Activated naive CD4-positive, alpha-beta T cell treated with anti-CD3 and anti-CD28 coated beads, Interleukin-2, amount 10 ng/mL, durations not matched to agents 7 days and 5 days (primary cell): ENCODE data around the gene SCN7A.
"Not testable (repeated sequence)": the region's sequence is repeated elsewhere in the genome, so short reads cannot be mapped to it uniquely, and the experiment has no call there.

Experiments used
- CTCF ChIA-PET: fragments of 350-600 bp; sonication (Branson Sonifier 250); formaldehyde crosslinking; loops from one replicate; lab custom pipeline; 2021; ENCODE audit warnings: antibody characterized with exemption; lab: Charles Lee
- DNase-seq: peaks from one replicate; pipeline ENCODE4 v3.0.0-alpha.2; 2020
- H3K27ac Mint-ChIP-seq: one replicate; pipeline ENCODE4 v1.8.0; 2021; ENCODE audit warnings: mild to moderate bottlenecking, moderate library complexity, mixed read lengths
- H3K27me3 Mint-ChIP-seq: one replicate; pipeline ENCODE4 v1.8.0; 2021; ENCODE audit warnings: mild to moderate bottlenecking, mixed read lengths
- H3K36me3 Mint-ChIP-seq: one replicate; pipeline ENCODE4 v1.8.0; 2021; ENCODE audit warnings: mixed read lengths
- H3K4me1 Mint-ChIP-seq: one replicate; pipeline ENCODE4 v1.8.0; 2021; ENCODE audit warnings: mixed read lengths
- H3K4me3 Mint-ChIP-seq: one replicate; pipeline ENCODE4 v1.8.0; 2021; ENCODE audit warnings: mild to moderate bottlenecking, moderate library complexity, mixed read lengths
- H3K9me3 Mint-ChIP-seq: one replicate; pipeline ENCODE4 v1.8.0; 2021; ENCODE audit warnings: mixed read lengths

SCN7A gene

DNA sequence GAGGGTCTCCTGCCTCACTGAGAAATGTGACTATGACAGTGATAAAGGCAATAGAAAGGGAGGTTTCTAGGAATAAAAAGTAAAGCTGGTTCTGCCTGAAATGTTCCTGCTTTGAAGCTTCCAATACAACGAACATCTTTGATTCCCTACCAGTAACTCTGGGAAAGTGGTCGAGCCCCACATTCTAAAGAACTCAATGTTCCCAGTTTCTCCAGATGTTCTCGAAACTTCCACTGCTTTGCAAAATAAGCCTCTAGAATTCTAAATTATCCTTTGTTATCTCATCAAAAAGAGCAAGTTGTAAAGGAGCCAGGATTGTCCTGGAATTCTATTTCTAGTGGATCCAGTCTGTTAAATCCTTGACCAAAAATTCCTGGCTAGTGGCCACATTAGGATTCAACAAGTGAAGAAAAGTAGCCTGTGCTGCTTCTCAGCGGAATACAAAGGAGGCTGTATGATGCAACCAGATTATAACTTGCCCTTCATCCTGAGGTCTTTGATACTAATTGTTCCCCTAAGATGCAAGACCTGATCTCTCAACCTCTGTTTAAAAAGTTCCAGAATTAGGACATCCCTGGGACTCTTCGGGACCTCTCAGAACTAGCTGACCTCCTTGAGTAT, 8.4 kb downstream of the SCN7A start:
- CTCF ChIA-PET, result no interaction called here

DNA sequence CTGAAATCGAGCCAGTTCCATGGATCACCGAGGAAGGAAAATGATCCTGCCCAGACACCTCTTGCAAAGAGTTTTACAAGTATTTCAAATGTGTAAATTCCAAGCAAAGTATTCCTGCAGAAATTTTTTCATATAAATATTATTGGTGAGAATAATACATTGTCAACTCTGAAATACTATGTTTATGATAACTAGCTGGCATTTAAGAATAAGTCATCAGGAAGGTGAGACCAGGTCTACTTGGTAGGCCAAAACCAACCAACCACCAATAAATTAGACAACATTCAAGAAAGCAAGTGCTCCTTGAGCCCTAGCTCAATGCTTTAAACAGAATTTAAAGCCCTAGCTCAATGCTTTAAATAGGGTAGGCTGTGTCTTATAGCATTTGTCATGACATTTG, 21.7 kb downstream of the SCN7A start:
- Mint-ChIP-seq H3K9me3 (no peaks in the 10 kb centered on the region), H3K36me3 (no peaks in the 10 kb centered on the region), H3K27ac (no peak overlapping the region), H3K27me3 (no peaks in the 10 kb centered on the region), H3K4me3 (no peak overlapping the region), H3K4me1 (no peaks in the 10 kb centered on the region)
- CTCF ChIA-PET, result no interaction called here
- DNase-seq, result no peak

More for the DNA sequence above, 8.4 kb downstream of the SCN7A start:
- Mint-ChIP-seq H3K27me3 (no peaks in the 10 kb centered on the region), H3K27ac (no peak overlapping the region), H3K36me3 (no peaks in the 10 kb centered on the region), H3K9me3 (no peaks in the 10 kb centered on the region), H3K4me3 (no peak overlapping the region), H3K4me1 (no peaks in the 10 kb centered on the region)
- no peak for DNase-seq

DNA sequence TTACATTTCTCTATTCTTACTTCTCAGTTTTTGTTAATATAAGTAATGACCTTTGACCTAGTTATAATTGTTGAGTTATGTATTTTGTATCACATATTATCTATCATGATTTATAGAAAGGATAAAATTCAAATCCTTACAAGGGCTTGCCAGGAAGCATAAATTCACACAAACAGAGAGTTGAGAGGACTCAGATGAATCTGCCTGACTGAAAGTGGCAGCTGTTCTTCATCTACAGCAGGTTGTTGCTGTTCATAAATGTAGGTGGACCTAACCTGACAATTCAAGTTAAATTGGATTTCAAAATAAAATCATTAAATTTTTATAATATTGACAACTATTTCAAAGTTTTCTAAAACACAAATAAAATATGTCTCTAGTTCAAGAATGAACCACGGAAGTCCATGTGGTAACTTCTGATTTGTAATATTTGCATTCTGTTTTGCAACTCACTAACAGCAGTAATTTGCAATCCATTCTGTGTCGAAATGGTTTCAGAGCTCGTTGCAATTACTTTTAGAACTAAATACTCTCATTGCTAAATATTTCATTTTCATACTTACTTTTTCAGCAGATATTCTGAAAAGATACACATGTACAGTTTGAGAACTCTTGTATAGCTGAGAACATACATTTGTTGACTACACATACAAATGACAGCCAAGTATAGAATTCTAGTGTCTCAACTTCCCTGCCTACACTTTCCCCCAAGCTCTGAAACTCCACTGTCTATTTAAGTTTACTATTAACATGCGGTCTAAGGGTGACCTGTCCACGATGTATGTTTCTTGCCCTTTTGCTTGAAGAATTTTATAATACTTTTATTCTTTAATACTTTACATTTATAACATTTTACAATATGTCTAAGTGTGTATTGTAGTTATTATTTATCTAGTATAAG, 25.7 kb downstream of the SCN7A start:
- Mint-ChIP-seq H3K27me3 (no peaks in the 10 kb centered on the region), H3K36me3 (no peaks in the 10 kb centered on the region), H3K4me3 (no peak overlapping the region), H3K9me3 (no peaks in the 10 kb centered on the region), H3K27ac (no peak overlapping the region), H3K4me1 (no peaks in the 10 kb centered on the region)
- CTCF ChIA-PET, result no interaction called here
- no peak for DNase-seq

DNA sequence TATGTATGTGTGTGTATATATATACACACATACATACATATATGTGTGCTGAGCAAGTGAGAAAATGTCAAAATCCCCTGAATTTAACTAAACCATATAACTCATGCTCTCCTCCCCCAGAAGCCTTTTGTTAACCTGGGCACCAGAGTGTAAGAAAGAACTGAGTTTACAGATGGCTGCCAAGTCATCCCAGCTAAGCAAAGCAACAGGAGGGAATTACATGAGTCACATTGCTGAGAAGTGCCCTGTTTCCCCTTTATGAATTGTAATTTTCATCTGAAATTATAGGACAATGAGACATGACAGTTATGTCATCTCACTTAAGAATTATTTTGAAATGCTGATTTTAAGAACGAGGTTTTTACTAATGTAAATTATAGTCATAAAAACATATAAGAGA, 29.9 kb downstream of the SCN7A start:
- no peak for DNase-seq
- Mint-ChIP-seq H3K4me1 (no peaks in the 10 kb centered on the region), H3K4me3 (no peak overlapping the region), H3K27ac (no peak overlapping the region), H3K9me3 (no peaks in the 10 kb centered on the region), H3K36me3 (no peaks in the 10 kb centered on the region), H3K27me3 (no peaks in the 10 kb centered on the region)
- CTCF ChIA-PET, result no interaction called here

DNA sequence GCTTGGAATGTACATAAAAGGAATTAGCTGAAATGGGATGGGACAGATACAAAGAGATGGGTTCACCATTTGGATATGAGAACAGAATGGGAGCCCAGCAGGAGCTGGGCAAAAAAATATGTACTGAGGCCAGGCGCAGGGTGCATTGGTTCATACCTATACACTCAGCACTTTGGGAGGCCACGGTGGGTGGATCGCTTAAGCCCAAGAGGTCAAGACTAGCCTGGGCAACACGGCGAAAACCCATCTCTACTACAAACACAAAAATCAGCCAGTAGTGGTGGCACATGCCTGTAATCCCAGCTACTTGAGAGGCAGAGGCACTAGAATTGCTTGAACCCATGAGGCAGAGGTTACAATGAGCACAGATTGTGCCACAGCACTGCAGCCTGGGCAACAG, 30.4 kb downstream of the SCN7A start:
- H3K36me3 Mint-ChIP-seq, result no peaks in the 10 kb centered on the region
- no peak for DNase-seq
- H3K27ac Mint-ChIP-seq, result no peak overlapping the region
- H3K27me3 Mint-ChIP-seq, result no peaks in the 10 kb centered on the region
- no peaks in the 10 kb centered on the region for H3K9me3 Mint-ChIP-seq
- no peaks in the 10 kb centered on the region for H3K4me1 Mint-ChIP-seq
- CTCF ChIA-PET, result no interaction called here
- no peak overlapping the region for H3K4me3 Mint-ChIP-seq

DNA sequence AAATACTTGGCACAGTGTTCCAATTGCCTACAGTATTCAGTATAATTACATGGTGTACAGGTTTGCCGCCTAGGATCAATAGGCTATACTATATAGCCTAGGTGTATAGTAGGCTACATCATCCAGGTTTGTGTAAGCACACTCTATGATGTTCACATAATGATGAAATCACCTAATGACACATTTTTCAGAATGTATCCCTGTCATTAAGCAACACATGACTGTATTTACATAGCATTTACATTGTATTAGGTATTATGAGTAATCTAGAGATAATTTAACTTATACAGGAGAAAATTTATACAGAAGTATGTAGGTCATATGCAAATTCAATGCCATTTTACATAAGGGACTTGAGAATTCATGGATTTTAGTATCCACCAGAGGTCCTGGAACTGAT, 35.4 kb downstream of the SCN7A start:
- Mint-ChIP-seq H3K4me3 (no peak overlapping the region), H3K27ac (no peak overlapping the region), H3K4me1 (no peaks in the 10 kb centered on the region), H3K9me3 (no peaks in the 10 kb centered on the region), H3K27me3 (no peaks in the 10 kb centered on the region), H3K36me3 (no peaks in the 10 kb centered on the region)
- no peak for DNase-seq
- CTCF ChIA-PET, result no interaction called here

DNA sequence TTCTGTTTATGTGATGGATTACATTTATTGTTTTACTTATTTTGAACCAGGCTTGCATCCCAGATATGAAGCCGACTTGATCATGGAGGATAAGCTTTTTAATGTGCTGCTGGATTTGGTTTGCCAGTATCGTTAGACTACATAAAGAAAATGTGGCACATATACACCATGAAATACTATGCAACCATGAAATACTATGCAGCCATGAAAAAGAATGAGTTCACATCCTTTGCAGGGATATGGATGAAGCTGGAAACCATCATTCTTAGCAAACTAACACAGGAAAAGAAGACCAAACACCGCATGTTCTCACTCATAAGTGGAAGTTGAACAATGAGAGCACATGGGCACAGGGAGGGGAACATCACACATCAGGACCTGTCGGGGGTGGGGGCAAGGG, 38.2 kb downstream of the SCN7A start:
- H3K27ac Mint-ChIP-seq, H3K4me3 Mint-ChIP-seq, H3K9me3 Mint-ChIP-seq, CTCF ChIA-PET, DNase-seq, H3K36me3 Mint-ChIP-seq, H3K27me3 Mint-ChIP-seq, H3K4me1 Mint-ChIP-seq: not testable (repeated sequence)

DNA sequence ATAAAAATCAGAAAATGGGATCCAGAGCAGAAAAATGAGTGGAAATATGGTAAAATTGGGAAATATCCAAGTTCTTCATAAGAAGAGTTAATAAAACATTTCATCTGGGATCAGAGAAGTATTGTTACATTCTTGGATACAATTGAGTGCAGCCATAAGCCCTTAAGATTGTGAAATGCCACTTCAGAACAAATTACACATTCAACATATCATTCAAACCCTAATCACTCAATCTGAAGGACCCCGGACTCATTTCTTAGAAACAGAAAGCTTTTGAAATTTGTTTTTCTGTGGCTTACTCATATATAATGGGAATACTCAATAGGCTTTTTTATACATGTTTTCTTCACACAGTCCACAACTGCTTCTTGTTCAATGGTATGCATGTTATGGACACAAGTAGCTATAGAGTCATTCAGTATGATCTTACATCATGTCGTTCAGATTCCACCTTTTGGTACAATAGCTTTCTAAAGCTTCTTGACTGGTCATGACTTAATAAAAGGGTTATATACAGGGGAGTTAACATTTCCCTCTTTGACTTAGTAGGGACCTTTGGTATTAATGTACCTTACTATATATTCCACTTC, 39.9 kb downstream of the SCN7A start:
- no peak for DNase-seq
- H3K27me3 Mint-ChIP-seq, result no peaks in the 10 kb centered on the region
- no peaks in the 10 kb centered on the region for H3K36me3 Mint-ChIP-seq
- no peaks in the 10 kb centered on the region for H3K4me1 Mint-ChIP-seq
- H3K4me3 Mint-ChIP-seq, result no peak overlapping the region
- CTCF ChIA-PET, result no interaction called here
- H3K27ac Mint-ChIP-seq, result no peak overlapping the region
- no peaks in the 10 kb centered on the region for H3K9me3 Mint-ChIP-seq

DNA sequence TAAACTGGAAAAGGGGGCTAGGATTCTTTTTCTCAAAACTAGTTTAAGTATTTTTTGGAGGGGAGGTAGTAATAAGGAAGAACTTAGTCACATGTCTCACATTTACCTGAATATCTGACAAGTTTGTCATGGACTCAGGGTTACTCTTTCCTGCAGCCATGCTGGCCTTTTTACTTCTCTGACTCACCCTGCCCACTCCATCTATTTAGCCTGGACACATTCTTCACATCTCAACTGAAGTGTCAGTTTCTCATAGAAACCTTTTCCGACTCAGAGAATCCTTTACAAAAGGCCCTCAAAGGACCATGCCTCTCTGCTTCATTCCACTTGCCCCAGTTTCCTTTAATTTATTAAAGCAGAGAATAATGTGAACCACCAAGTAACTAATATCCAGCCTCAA, 42.6 kb downstream of the SCN7A start:
- no peak for DNase-seq
- CTCF ChIA-PET, result no interaction called here

DNA sequence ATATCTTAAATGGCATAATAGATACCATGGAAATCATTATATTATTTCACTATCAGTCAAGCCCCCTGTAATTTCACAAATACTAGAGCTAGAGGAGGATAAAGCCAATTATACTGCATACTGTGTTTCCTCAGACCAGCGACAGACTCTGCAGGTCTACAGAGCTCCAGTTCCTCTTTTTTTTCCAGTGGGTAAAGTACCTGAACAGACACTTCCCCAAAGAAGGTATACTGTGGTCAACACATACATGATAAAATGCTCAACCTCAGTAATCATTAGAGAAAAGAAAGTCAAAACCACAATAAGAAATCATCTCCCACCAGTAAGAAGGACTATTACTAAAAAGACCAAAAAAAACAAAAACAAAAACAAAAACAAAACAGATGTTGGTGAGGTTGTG, 44.6 kb downstream of the SCN7A start:
- Mint-ChIP-seq H3K4me3 (no peak overlapping the region), H3K9me3 (no peaks in the 10 kb centered on the region), H3K36me3 (no peaks in the 10 kb centered on the region), H3K27ac (no peak overlapping the region), H3K27me3 (no peaks in the 10 kb centered on the region), H3K4me1 (no peaks in the 10 kb centered on the region)
- CTCF ChIA-PET, result no interaction called here
- DNase-seq, result no peak

More for the DNA sequence above, 42.6 kb downstream of the SCN7A start:
- H3K36me3 Mint-ChIP-seq, result no peaks in the 10 kb centered on the region
- H3K4me1 Mint-ChIP-seq, result no peaks in the 10 kb centered on the region
- H3K27ac Mint-ChIP-seq, result no peak overlapping the region
- H3K9me3 Mint-ChIP-seq, result no peaks in the 10 kb centered on the region
- no peaks in the 10 kb centered on the region for H3K27me3 Mint-ChIP-seq
- H3K4me3 Mint-ChIP-seq, result no peak overlapping the region

DNA sequence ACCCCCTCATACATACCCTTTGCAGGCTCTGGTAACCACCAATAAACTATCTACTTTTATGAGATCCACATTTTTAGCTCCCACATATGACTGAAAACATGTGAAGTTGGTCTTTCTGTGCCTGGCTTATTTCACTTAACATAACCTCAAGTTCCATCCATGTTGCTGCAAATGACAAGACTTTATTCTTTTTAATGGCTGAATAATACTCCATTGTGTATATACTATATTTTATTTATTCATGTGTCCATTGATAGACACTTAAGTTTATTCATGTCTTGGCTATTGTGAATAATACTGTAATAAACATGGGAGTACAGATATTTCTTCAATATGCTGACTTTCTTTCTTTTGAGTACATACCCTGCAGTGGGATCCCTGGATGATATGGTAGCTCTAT, 45.9 kb downstream of the SCN7A start:
- no peaks in the 10 kb centered on the region for H3K4me1 Mint-ChIP-seq
- DNase-seq, result no peak
- no peak overlapping the region for H3K4me3 Mint-ChIP-seq
- H3K36me3 Mint-ChIP-seq, result no peaks in the 10 kb centered on the region
- no peaks in the 10 kb centered on the region for H3K27me3 Mint-ChIP-seq
- CTCF ChIA-PET, result no interaction called here
- H3K27ac Mint-ChIP-seq, result no peak overlapping the region
- no peaks in the 10 kb centered on the region for H3K9me3 Mint-ChIP-seq

DNA sequence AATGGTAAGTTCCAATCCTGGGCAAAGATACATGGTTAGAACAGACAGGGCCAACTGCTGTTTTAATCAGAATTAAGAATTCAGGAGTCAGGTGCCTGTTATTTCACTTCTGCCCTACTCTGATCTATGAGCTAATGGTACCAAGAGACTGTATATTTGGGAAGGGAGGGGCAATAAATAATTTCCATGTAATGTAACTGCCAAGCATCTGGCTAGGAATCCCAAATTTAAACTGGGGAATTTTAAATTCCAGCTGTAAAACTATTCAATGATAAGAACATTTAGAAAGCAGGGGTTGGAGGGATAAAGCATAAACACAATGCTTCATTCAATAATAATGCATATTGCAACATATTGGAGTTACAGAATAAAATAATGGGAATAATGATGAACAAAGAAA, 49.7 kb downstream of the SCN7A start:
- no peak for DNase-seq
- H3K4me1 Mint-ChIP-seq, result no peaks in the 10 kb centered on the region
- no peak overlapping the region for H3K27ac Mint-ChIP-seq
- H3K27me3 Mint-ChIP-seq, result no peaks in the 10 kb centered on the region
- no peaks in the 10 kb centered on the region for H3K36me3 Mint-ChIP-seq
- no peaks in the 10 kb centered on the region for H3K9me3 Mint-ChIP-seq
- CTCF ChIA-PET, result no interaction called here
- no peak overlapping the region for H3K4me3 Mint-ChIP-seq

DNA sequence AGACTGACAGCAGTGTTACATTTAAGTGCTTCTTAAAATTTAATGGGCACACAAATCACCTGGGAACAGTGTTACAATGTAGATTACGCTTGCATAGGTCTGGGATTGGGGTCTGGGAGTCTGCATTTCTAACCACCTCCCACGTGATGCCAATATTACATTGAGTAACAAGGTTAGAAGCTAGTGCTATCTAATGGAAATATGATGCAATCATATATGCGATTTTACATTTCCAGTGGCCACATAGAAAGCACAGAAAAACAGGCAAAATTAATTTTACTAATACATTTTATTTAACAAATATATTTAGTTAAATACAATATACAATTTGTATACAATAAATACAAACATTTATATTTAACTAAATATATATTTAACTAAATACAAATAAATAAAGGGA, 53.7 kb downstream of the SCN7A start:
- CTCF ChIA-PET, result no interaction called here
- H3K36me3 Mint-ChIP-seq, result no peaks in the 10 kb centered on the region
- no peaks in the 10 kb centered on the region for H3K27me3 Mint-ChIP-seq
- H3K27ac Mint-ChIP-seq, result no peak overlapping the region
- H3K4me3 Mint-ChIP-seq, result no peak overlapping the region
- H3K4me1 Mint-ChIP-seq, result no peaks in the 10 kb centered on the region
- DNase-seq, result no peak
- H3K9me3 Mint-ChIP-seq, result no peaks in the 10 kb centered on the region

DNA sequence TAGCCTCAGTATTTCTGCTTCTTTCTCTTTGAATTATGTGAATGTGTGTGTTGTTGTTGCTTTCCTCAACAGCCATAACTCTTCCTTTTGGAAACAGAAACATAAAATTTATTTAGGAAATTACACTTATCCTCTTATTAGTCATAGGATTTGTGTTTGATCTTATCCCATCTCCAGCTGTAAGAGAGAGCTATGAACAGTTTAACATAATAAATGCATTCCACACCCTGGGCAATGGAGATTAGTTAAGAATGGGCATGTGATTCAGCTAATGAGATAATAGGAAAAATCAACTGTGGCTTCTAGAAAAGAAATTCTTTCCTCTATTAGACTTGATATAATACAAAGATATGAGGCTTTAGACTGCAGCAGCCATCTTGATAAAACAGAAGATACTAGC, 55.0 kb downstream of the SCN7A start:
- Mint-ChIP-seq H3K4me3 (no peak overlapping the region), H3K4me1 (no peaks in the 10 kb centered on the region), H3K27me3 (no peaks in the 10 kb centered on the region), H3K27ac (no peak overlapping the region), H3K36me3 (no peaks in the 10 kb centered on the region), H3K9me3 (no peaks in the 10 kb centered on the region)
- CTCF ChIA-PET, result no interaction called here
- no peak for DNase-seq

DNA sequence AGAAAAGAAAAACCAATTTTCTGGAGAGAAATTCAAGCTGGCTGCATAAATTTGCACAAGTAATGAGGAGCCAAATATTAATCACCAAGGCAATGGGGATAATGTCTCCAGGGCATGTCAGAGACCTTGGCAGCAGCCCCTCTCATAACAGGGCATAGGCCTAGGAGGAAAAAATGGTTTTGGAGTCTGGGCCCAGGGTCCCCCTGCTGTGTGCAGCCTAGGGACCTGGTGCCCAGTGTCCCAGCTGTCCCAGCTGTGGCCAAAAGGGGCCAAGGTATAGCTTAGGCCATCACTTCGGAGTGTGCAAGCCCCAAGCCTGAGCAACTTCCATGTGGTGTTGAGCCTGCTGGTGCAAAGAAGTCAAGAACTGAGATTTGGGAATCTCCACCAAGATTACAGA, 57.1 kb downstream of the SCN7A start:
- no peaks in the 10 kb centered on the region for H3K4me1 Mint-ChIP-seq
- H3K27ac Mint-ChIP-seq, result no peak overlapping the region
- DNase-seq, result no peak
- H3K27me3 Mint-ChIP-seq, result no peaks in the 10 kb centered on the region
- H3K36me3 Mint-ChIP-seq, result no peaks in the 10 kb centered on the region
- CTCF ChIA-PET, result no interaction called here
- no peaks in the 10 kb centered on the region for H3K9me3 Mint-ChIP-seq
- H3K4me3 Mint-ChIP-seq, result no peak overlapping the region
